ENCODE results near the gene BCL3.

BCL3 gene

DNA sequence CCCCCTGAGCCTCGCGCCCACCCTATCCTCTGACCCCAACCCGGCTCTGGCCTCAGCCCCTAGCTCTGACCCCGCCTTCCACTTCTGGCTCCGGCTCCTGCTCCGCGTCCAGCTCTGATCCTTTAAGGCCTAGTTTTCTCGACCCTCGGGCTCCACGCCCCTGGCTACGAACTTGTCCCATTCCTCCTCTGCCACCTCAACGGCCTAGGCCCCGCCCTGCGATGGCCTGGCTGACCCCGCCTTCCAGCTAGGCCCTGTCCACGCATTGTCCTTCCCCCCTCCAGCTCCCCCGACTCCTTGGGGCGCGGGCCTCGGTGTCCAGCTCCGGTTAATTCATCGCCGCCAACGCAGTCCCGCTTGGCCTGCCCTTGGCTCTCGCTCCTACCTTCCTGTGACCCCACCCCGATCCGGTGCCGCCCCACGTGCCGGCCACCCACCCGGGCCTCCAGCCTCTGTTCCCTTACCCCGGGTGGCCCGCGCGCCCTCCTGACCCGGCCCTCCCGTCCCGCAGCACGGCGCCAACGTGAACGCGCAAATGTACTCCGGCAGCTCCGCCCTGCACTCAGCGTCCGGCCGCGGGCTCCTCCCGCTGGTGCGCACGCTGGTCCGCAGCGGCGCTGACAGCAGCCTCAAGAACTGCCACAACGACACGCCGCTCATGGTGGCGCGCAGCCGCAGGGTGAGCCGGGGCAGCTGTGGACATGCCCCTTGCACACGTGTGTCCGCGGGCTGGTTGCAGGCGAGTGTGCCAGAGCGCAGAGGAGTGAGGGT, 9.4 kb downstream of the BCL3 start:
- H3K27ac ChIP-seq (ENCODE audit: extremely low read depth, low read depth, low read length) = no peak overlapping the region
- POLR2A ChIA-PET = interaction anchor here (0.6 to 1.5 kb wide), 2 partner anchors 11 to 42 kb away, joined by 3 to 5 read pairs; no protein-coding TSS in a partner anchor
- CTCF ChIA-PET = interaction anchor here (0.6 to 1.4 kb wide), 6 partner anchors 8 to 195 kb away, joined by 3 to 5 read pairs (median 4); no protein-coding TSS in a partner anchor

DNA sequence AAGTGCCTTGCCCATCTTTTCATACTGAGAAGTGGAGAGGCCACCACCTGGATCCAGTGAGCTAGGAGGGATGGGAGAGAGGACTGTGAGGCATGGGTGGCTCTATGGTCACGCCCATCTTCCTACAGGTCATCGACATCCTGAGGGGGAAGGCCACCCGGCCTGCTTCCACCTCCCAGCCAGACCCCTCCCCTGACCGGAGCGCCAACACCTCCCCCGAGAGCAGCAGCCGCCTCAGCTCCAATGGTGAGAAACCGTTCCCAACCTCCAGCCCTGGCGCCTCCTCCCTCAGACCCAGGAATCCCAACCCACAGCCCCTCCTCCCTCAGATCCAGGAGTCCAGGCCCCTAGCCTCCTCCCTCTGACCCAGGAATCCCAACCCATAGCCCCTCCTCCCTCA, 10.1 kb downstream of the BCL3 start:
- POLR2A ChIA-PET = interaction anchor here (0.6 kb wide), 1 partner anchor 43 kb away, joined by 5 read pairs; no protein-coding TSS in a partner anchor
- H3K36me3 ChIP-seq (ENCODE audit: control insufficient read depth in 2 of 2, insufficient read depth in 1 of 2, low read length in 2 of 2) = peaks cover 0 to 17% of the 10 kb centered on the region in 2 experiments; a peak in 2 of 3 replicates
- no peaks in the 10 kb centered on the region for H3K9me3 ChIP-seq (ENCODE audit: control insufficient read depth, insufficient read depth, low read depth, low read length)
- H3K27ac ChIP-seq (ENCODE audit: extremely low read depth, low read depth, low read length) = no peak overlapping the region
- TF ChIP-seq KLF1 (tag by site-specific recombination; IDR thresholded peaks at IDR 0.05) = peak; percentile 47; the same call in 1 of the 2 replicates
- no peak for TF ChIP-seq ZNF561 (tag by site-specific recombination; IDR thresholded peaks at IDR 0.05; ENCODE audit: borderline replicate concordance)
- peak; percentile 54; the same call in 1 of the 2 replicates for TF ChIP-seq EGR2 (tag by site-specific recombination; IDR thresholded peaks at IDR 0.05; ENCODE audit: low read depth)
- TF ChIP-seq ZNF549 (tag by site-specific recombination; IDR thresholded peaks at IDR 0.05) = no peak
- no peak for TF ChIP-seq ZNF133 (tag by site-specific recombination; IDR thresholded peaks at IDR 0.05)
- peak; percentile 40 for TF ChIP-seq GLIS1 (tag by site-specific recombination; IDR thresholded peaks at IDR 0.05)
- TF ChIP-seq SP3 (tag by site-specific recombination; IDR thresholded peaks at IDR 0.05) = no peak
- CTCF ChIA-PET = interaction anchor here (0.7 to 1.4 kb wide), 3 partner anchors 9 to 26 kb away, joined by 3 to 4 read pairs (median 3); no protein-coding TSS in a partner anchor
- peaks cover 13% of the 10 kb centered on the region for H3K4me1 ChIP-seq (ENCODE audit: control insufficient read depth, insufficient read depth, low read length)
- H3K4me3 ChIP-seq (ENCODE audit: low read depth, low read length) = no peak overlapping the region

More for the DNA sequence above, 9.4 kb downstream of the BCL3 start:
- peaks cover 0 to 17% of the 10 kb centered on the region in 2 experiments; a peak in 2 of 3 replicates for H3K36me3 ChIP-seq (ENCODE audit: control insufficient read depth in 2 of 2, insufficient read depth in 1 of 2, low read length in 2 of 2)
- no peaks in the 10 kb centered on the region for H3K9me3 ChIP-seq (ENCODE audit: control insufficient read depth, insufficient read depth, low read depth, low read length)
- H3K4me3 ChIP-seq (ENCODE audit: low read depth, low read length) = no peak overlapping the region
- H3K4me1 ChIP-seq (ENCODE audit: control insufficient read depth, insufficient read depth, low read length) = peaks cover 17% of the 10 kb centered on the region
- peak; percentile 62; the same call in 1 of the 2 replicates for TF ChIP-seq ZBTB6 (tag by site-specific recombination; IDR thresholded peaks at IDR 0.05)
- no peak for TF ChIP-seq TRIM28 (IDR thresholded peaks at IDR 0.05; ENCODE audit: borderline replicate concordance, low read length)

DNA sequence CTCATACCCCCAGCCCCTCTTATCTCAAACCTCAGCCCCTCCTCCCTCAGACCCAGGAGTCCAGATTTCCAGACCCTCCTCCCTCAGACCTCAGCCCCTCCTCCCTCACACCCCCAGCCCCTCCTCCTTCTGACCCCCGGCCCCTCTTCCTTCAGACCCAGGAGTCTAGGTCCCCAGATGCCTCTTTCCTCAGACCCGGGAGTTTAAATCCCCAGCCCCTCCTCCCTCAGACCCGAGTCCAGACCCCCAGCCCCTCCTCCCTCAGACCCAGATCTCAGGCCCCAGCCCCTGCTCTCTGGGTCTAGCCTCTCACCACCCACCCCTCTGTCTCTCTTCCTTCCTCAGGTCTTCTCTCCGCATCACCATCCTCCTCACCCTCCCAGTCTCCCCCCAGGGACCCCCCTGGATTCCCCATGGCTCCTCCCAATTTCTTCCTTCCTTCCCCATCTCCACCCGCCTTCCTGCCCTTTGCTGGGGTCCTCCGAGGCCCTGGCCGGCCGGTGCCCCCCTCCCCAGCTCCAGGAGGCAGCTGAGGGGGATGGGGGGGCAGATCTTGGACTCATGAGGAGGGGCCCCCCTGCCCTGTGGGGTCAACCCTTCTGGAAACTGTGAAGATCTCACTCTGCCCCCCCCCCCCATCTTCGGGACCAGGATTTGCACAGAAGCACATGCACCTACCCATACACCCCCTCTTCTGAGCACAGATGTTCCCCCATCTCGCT, 10.7 kb downstream of the BCL3 start:
- POLR2A ChIA-PET = no interaction called here
- CTCF ChIA-PET = interaction anchor here (0.7 kb wide), 1 partner anchor 70 kb away, joined by 3 read pairs; no protein-coding TSS in a partner anchor

GRCh38 chr19:44762038-44762437, 13.5 kb downstream of the BCL3 start:
- TF ChIP-seq SCRT2 (tag by site-specific recombination; IDR thresholded peaks at IDR 0.05) = peak; percentile 77
- peak; percentile 67 for TF ChIP-seq SCRT1 (tag by site-specific recombination; IDR thresholded peaks at IDR 0.05; ENCODE audit: borderline replicate concordance)
- no peak for TF ChIP-seq EGR2 (tag by site-specific recombination; IDR thresholded peaks at IDR 0.05; ENCODE audit: low read depth)
- no peak for TF ChIP-seq ZBTB26 (tag by site-specific recombination; optimal IDR thresholded peaks at IDR 0.05)
- TF ChIP-seq ZNF184 (tag by site-specific recombination; IDR thresholded peaks at IDR 0.05) = no peak
- no peak for TF ChIP-seq BCL11B (tag by site-specific recombination; IDR thresholded peaks at IDR 0.05; ENCODE audit: low read depth)
- TF ChIP-seq, protein P1, sequence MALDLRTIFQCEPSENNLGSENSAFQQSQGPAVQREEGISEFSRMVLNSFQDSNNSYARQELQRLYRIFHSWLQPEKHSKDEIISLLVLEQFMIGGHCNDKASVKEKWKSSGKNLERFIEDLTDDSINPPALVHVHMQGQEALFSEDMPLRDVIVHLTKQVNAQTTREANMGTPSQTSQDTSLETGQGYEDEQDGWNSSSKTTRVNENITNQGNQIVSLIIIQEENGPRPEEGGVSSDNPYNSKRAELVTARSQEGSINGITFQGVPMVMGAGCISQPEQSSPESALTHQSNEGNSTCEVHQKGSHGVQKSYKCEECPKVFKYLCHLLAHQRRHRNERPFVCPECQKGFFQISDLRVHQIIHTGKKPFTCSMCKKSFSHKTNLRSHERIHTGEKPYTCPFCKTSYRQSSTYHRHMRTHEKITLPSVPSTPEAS (tag by site-specific recombination; IDR thresholded peaks at IDR 0.05) = no peak
- ChIA-PET CTCF (interaction anchor here (0.7 to 3.1 kb wide), 4 partner anchors 8 to 191 kb away, joined by 3 to 14 read pairs (median 4); no protein-coding TSS in a partner anchor), POLR2A (interaction anchor here (0.7 kb wide), 1 partner anchor 128 kb away, joined by 8 read pairs; no protein-coding TSS in a partner anchor)
- H3K9me3 ChIP-seq (ENCODE audit: control insufficient read depth, insufficient read depth, low read depth, low read length) = no peaks in the 10 kb centered on the region
- no peaks in the 10 kb centered on the region for H3K4me1 ChIP-seq (ENCODE audit: control insufficient read depth, insufficient read depth, low read length)
- H3K27ac ChIP-seq (ENCODE audit: extremely low read depth, low read depth, low read length) = no peak overlapping the region
- peaks cover 0 to 13% of the 10 kb centered on the region in 2 experiments; a peak in 2 of 3 replicates for H3K36me3 ChIP-seq (ENCODE audit: control insufficient read depth in 2 of 2, insufficient read depth in 1 of 2, low read length in 2 of 2)
- no peak overlapping the region for H3K4me3 ChIP-seq (ENCODE audit: low read depth, low read length)

More for the DNA sequence above, 10.7 kb downstream of the BCL3 start:
- Histone ChIP-seq H3K36me3 (ENCODE audit: control insufficient read depth in 2 of 2, insufficient read depth in 1 of 2, low read length in 2 of 2) (peaks cover 0 to 17% of the 10 kb centered on the region in 2 experiments; a peak in 2 of 3 replicates), H3K27ac (ENCODE audit: extremely low read depth, low read depth, low read length) (no peak overlapping the region), H3K9me3 (ENCODE audit: control insufficient read depth, insufficient read depth, low read depth, low read length) (no peaks in the 10 kb centered on the region), H3K4me3 (ENCODE audit: low read depth, low read length) (no peak overlapping the region), H3K4me1 (ENCODE audit: control insufficient read depth, insufficient read depth, low read length) (peaks cover 7% of the 10 kb centered on the region)
- TF ChIP-seq ZSCAN18 (tag by site-specific recombination; IDR thresholded peaks at IDR 0.05) = no peak
- TF ChIP-seq GLIS2 (tag by site-specific recombination; IDR thresholded peaks at IDR 0.05) = peak; percentile 40; the same call in 1 of the 2 replicates
